ENCODE results near the gene ATP6V1B1.
A peak's percentile ranks its signal among the peaks of the same experiment; 100 is the strongest.

Gene ATP6V1B1

GRCh38 chr2:70962211-70962884 is 26.6 kb downstream of the ATP6V1B1 start:
- no peak for TF ChIP-seq CTCF (IDR thresholded peaks at IDR 0.05; ENCODE audit: low read length, missing control alignments)
- no peak for DNase-seq (ENCODE audit: low read depth)
- H3K4me3 ChIP-seq (replicated peaks; ENCODE audit: low read depth, low read length) = no peak overlapping the region

GRCh38 chr2:70962885-70963878 is 27.5 kb downstream of the ATP6V1B1 start:
- no peak for TF ChIP-seq CTCF (IDR thresholded peaks at IDR 0.05; ENCODE audit: low read length, missing control alignments)
- no peak for DNase-seq (ENCODE audit: low read depth)
- no peak overlapping the region for H3K4me3 ChIP-seq (replicated peaks; ENCODE audit: low read depth, low read length)

- no peak for TF ChIP-seq CTCF (IDR thresholded peaks at IDR 0.05; ENCODE audit: low read length, missing control alignments)
- no peak for DNase-seq (ENCODE audit: low read depth)
- no peak overlapping the region for H3K4me3 ChIP-seq (replicated peaks; ENCODE audit: low read depth, low read length)
Observed at GRCh38 chr2:70964133-70964532, 28.4 kb downstream of the ATP6V1B1 start.

- peak overlapping the region; percentile 53 for H3K4me3 ChIP-seq (replicated peaks; ENCODE audit: low read depth, low read length)
- peak; percentile 65 for TF ChIP-seq CTCF (IDR thresholded peaks at IDR 0.05; ENCODE audit: low read length, missing control alignments)
- DNase-seq (ENCODE audit: low read depth) = peak; percentile 67
Observed at GRCh38 chr2:70964596-70965386, 29.1 kb downstream of the ATP6V1B1 start.

GRCh38 chr2:70965506-70965905 is 29.8 kb downstream of the ATP6V1B1 start:
- TF ChIP-seq CTCF (IDR thresholded peaks at IDR 0.05; ENCODE audit: low read length, missing control alignments) = no peak
- no peak for DNase-seq (ENCODE audit: low read depth)

GRCh38 chr2:70966681-70967080 is 31.0 kb downstream of the ATP6V1B1 start:
- H3K4me3 ChIP-seq (replicated peaks; ENCODE audit: low read depth, low read length) = no peak overlapping the region
- TF ChIP-seq CTCF (IDR thresholded peaks at IDR 0.05; ENCODE audit: low read length, missing control alignments) = no peak
- no peak for DNase-seq (ENCODE audit: low read depth)

More at GRCh38 chr2:70965506-70965905, 29.8 kb downstream of the ATP6V1B1 start:
- peak overlapping the region; percentile 53 for H3K4me3 ChIP-seq (replicated peaks; ENCODE audit: low read depth, low read length)
